Activated CD4-positive, CD25-positive, alpha-beta regulatory T cell treated with anti-CD3 and anti-CD28 coated beads, Interleukin-2, amount 50 U/mL, for 16 hours (primary cell): ENCODE results near the gene ARHGEF9.

Experiments
- DNase-seq: peaks from one replicate; pipeline ENCODE4 v3.0.0-alpha.2; 2020; ENCODE audit warnings: low read depth, low spot score

The ARHGEF9 gene

GRCh38 chrX:63746715-63747114 is 38.3 kb downstream of the ARHGEF9 start:
- DNase-seq = no peak

GRCh38 chrX:63746278-63746677 is 38.7 kb downstream of the ARHGEF9 start:
- no peak for DNase-seq

GRCh38 chrX:63744850-63745394 is 40.1 kb downstream of the ARHGEF9 start:
- DNase-seq = no peak

- no peak for DNase-seq
These were observed 41.4 kb downstream of the ARHGEF9 start for GRCh38 chrX:63743596-63743995.

- DNase-seq = no peak
These were observed 44.6 kb downstream of the ARHGEF9 start for GRCh38 chrX:63740382-63740781.

GRCh38 chrX:63739885-63740284 is 45.1 kb downstream of the ARHGEF9 start:
- no peak for DNase-seq

- DNase-seq = no peak
These were observed 46.3 kb downstream of the ARHGEF9 start for GRCh38 chrX:63738696-63739095.

- DNase-seq = no peak
These were observed 47.7 kb downstream of the ARHGEF9 start for GRCh38 chrX:63737131-63737921.

GRCh38 chrX:63735882-63736281 is 49.1 kb downstream of the ARHGEF9 start:
- DNase-seq = no peak

GRCh38 chrX:63720293-63720692 is 64.7 kb downstream of the ARHGEF9 start:
- no peak for DNase-seq

GRCh38 chrX:63719633-63720032 is 65.4 kb downstream of the ARHGEF9 start:
- DNase-seq = no peak

- no peak for DNase-seq
These were observed 66.9 kb downstream of the ARHGEF9 start for GRCh38 chrX:63718010-63718694.

- no peak for DNase-seq
These were observed 71.5 kb downstream of the ARHGEF9 start for GRCh38 chrX:63713526-63713925.

- DNase-seq = no peak
These were observed 76.2 kb downstream of the ARHGEF9 start for GRCh38 chrX:63708801-63709200.

GRCh38 chrX:63702556-63702955 is 82.5 kb downstream of the ARHGEF9 start:
- DNase-seq = no peak

- DNase-seq = peak; percentile 0
These were observed 97.9 kb downstream of the ARHGEF9 start for GRCh38 chrX:63686878-63687714.

GRCh38 chrX:63680423-63680822 is 104.6 kb downstream of the ARHGEF9 start:
- DNase-seq = no peak

GRCh38 chrX:63679432-63679831 is 105.6 kb downstream of the ARHGEF9 start:
- no peak for DNase-seq

GRCh38 chrX:63675716-63676115 is 109.3 kb downstream of the ARHGEF9 start:
- DNase-seq = no peak

GRCh38 chrX:63673896-63674295 is 111.1 kb downstream of the ARHGEF9 start:
- no peak for DNase-seq

- DNase-seq = no peak
These were observed 120.3 kb downstream of the ARHGEF9 start for GRCh38 chrX:63664741-63665140.

GRCh38 chrX:63664083-63664482 is 120.9 kb downstream of the ARHGEF9 start:
- DNase-seq = no peak
